ENCODE results near the gene MTLN. TPM values are rescaled to one million over a fixed set of nuclear protein-coding genes. Genes with fewer than 3 reads are reported as not detected.
A peak's percentile ranks its signal among the peaks of the same experiment; 100 is the strongest.
"Not testable (repeated sequence)": the region's sequence is repeated elsewhere in the genome, so short reads cannot be mapped to it uniquely, and the experiment has no call there.

Gene MTLN
- total RNA-seq, 1 donor: 31.5 TPM

DNA sequence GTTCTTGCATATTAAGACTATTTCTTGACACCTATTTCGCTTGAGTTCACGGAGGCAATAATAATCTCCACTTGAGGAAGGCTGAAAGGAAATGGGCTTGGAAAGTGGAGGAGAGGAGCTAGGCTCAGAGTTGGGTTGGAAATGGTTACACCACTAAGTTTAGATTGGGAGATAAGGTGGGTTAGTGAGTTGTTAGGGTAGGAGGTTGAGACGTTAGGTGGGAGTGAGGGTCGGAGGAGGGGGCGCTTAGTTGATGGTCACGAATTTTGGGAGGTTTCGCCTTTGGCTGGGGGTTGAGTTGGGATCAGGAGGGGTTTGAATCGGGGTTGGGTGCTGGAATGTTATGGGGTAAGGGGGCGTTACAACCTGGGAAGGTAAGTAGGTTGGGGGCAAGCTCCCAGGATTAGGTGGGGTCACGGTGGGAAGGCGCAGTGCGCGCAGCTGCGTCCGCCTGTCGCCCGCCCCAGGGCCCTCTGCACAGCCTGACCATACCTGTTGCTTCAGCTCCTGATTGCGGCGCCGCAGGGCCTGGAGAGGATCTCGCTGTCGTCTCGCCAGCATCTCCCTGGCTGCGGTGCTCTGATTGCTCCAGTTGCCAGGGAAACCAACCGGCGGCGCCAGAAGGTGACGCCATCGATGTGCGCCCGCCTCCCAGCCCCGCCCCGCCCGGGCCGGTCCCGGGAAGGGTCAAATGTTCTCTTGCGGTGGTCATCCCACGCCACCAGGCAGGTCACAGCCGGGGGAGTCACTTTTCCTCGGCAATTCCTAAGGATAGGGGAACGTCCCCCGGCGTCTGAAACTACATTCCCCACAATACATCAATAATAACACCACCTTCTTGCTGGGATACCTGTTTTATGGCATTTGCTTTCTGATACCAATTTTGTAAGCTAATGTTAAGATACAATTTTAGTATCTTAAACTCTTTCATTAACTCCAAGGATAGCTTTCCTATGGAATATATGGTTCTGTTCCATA lies 7.7 kb downstream of the MTLN start, which contains the start of gene NPHP1:
TSS of gene NPHP1 (minus strand) at position 606 of the 978 bp plus-strand sequence. CDS start at position 561, 45 bp downstream.
- DNase-seq (ENCODE audit: low read depth in 2 of 3, low spot score in 2 of 3): peak; percentile 61 to 75 (median 73)

DNA sequence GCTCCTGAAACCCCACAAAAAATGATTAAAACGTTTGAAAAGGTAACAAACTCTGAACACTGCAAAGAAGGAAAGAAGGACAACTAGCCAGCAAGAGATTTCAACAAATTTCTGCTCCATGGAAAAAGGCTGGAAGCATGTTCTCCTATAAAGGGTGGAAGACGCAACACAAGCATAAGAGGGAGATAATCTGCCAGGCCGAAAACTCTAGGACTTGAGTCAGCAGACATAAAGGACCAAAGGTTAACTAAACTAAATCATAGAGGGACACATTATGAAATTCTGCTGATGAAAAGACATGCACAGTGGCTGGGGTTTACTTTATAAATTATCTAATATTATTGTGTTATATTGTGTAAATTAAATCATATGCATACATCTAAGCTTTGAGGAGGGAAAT lies 14.3 kb downstream of the MTLN start:
- no peak for DNase-seq (ENCODE audit: low read depth in 2 of 3, low spot score in 2 of 3)

DNA sequence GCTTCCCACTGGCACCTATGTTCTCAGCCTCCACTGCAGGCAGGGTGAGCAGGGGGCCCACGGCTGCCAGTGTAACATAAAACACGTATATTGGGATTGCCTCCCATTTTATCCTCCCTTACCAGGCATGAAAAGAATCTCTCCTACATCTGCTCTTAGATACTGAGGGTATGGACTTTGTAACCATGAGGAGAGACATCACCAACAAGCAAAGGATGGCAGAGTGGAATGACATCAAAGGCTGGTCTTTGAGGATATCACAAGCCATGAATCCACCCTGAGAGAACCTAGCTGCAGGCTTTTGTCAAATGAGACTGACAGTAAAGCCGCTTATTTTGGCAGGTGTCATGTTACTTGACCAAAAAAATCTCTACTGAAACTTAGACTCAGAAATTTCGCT lies 14.9 kb downstream of the MTLN start:
- no peak for DNase-seq (ENCODE audit: low read depth in 2 of 3, low spot score in 2 of 3)

DNA sequence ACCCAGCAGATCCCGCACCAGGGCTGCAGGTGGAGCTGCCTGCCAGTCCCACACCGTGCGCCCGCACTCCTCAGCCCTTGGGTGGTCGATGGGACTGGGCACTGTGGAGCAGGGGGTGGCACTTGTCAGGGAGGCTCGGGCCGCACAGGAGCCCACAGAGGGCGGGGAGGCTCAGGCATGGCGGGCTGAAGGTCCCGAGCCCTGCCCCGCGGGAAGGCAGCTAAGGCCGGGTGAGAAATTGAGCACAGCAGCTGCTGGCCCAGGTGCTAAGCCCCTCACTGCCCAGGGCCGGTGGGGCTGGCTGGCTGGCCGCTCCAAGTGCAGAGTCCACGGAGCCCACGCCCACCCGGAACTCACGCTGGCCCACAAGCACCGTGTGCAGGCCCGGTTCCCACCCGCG lies 22.2 kb downstream of the MTLN start:
- not testable (repeated sequence) for DNase-seq (ENCODE audit: low read depth in 2 of 3, low spot score in 2 of 3)

DNA sequence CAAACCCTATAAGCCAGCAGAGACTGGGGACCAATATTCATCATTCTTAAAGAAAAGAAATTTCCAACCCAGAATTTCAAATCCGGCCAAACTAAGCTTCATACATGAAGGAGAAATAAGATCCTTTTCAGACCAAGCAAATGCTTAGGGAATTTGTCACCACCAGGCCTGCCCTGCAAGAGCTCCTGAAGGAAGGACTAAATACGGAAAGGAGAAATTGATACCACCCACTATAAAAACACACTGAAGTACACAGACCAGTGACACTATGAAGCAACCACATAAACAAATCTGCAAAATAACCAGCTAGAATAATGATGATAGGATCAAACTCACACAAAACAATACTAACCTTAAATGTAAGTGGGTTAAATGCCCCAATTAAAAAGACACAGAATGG lies 29.9 kb downstream of the MTLN start:
- DNase-seq (ENCODE audit: low read depth in 2 of 3, low spot score in 2 of 3): no peak

DNA sequence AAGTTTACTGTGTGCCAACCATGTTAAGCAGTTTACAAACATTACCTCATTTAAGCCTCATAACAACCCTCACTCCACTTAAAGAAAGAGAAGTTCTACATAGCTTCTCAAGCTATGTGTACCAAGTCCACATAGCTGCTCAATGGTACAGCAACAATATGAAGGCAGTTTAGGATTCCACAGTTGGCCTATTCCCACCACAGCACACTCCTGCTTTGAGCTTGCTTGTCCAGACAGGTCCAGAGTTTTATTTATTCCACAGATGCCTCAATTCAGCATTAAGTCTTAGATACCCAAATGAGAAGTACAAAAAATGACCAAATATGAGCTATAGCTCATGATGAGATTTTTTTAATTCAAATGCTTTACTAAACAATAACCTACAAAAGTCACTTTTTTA lies 32.3 kb downstream of the MTLN start:
- DNase-seq (ENCODE audit: low read depth in 2 of 3, low spot score in 2 of 3): no peak

DNA sequence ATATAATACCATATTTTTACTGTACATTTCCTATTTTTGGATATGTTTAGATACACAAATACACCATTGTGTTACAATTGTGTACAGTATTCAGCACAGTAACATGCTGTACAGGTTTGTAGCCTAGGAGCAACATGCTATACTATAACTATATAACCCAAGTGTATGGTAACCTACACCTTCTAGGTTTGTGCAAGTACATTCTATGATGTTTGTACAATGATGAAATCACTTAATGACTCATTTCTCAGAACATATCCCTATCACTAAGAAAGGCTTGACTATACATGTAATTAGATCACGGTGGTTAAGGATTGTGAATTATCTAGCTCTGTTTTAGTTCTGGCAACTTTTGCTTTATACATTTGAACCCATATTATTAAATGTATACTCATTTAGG lies 38.8 kb downstream of the MTLN start:
- no peak for DNase-seq (ENCODE audit: low read depth in 2 of 3, low spot score in 2 of 3)

DNA sequence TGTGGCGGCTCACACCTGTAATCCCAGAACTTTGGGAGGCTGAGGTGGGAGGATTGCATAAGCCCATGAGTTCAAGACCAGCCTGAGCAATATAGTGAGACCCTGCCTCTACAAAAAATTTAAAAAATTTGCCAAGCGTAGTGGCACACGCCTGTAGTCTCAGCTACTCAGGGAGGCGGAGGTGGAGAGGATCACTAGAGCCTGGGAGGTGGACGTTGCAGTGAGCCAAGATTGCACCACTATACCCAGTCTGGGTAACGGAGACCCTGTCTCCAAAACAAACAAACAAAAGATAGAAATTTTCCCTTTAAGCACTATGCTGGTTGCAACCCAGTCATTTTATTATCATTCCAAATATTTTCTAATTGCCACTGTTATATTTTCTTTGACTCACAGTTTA lies 39.8 kb downstream of the MTLN start:
- DNase-seq (ENCODE audit: low read depth in 2 of 3, low spot score in 2 of 3): no peak

DNA sequence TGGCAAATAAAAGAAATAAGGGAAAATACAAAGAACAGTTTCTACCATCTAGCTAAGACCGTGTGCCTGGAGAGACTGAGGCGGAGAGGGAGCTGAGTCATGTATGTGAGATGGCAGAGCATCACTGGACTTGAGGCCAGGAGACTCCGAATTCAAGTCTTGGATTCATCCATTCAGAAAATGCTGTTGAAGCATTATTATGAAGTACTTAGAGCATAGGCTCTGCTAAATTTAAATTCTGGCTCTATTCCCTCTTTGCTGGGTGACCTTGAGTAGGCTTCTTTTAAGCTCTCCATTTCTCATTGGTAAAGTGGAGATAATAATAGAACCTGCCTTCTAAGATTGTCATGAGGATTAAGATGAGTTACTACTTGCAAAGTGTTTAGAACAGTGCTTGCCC lies 42.2 kb downstream of the MTLN start:
- no peak for DNase-seq (ENCODE audit: low read depth in 2 of 3, low spot score in 2 of 3)

DNA sequence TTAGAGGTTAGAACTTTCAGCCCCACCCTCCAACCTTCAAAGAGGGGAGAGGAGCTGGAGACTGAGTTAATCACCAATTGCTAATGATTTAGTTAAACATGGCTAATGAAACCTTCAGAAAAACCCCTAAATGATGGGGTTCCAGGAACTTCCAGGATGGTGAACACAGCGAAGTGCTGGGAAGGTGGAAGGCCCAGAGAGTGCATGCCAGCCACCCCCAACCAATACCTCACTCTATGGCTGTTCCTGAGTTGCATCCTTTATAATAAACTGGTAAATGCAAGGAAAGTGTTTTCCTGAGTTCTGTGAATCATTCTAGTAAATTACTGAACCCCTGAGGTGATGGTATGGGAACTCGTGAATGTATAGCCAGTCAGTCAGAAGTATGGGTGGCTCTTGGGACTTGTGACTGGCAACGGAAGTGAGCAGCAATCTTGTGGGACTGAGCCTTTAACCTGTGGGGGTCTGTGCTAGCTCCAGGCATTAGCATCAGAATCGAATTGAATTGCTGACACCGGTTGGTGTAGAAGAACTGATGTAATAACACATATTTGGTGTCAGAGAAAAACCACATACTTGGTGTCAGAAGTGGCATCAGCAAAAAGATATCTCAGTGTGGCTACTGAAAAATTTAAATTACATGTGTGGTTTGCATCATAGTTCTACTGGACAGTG lies 44.9 kb downstream of the MTLN start:
- no peak for DNase-seq (ENCODE audit: low read depth in 2 of 3, low spot score in 2 of 3)

DNA sequence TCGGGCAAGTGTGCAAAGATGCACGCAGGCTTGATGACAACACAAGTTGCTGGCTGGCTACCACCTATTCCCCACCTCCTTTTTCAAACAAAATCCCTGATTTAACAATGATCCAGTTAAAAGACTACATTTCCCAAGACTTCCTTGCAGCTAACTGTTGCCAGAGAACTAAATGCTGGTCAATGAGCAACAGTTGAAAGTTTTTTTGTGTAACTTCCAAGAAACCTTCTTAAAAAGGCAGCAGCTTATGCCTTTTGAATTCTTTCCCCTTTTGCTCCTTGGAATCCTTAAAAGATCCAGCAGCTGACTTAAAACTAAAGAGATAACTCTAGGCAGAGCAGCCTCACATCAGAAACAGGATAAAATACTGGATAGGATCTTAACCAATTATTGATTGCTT lies 46.1 kb downstream of the MTLN start:
- DNase-seq (ENCODE audit: low read depth in 2 of 3, low spot score in 2 of 3): no peak

Other genes with a start within 250 kb of the MTLN start
- gene MALL, start 96.7 kb downstream of the MTLN start, total RNA-seq: 1.1 TPM
- gene NPHP1, start 7.5 kb downstream of the MTLN start, total RNA-seq: 1.1 TPM